ENCODE measurements around the gene GRIK3.

The GRIK3 gene

DNA sequence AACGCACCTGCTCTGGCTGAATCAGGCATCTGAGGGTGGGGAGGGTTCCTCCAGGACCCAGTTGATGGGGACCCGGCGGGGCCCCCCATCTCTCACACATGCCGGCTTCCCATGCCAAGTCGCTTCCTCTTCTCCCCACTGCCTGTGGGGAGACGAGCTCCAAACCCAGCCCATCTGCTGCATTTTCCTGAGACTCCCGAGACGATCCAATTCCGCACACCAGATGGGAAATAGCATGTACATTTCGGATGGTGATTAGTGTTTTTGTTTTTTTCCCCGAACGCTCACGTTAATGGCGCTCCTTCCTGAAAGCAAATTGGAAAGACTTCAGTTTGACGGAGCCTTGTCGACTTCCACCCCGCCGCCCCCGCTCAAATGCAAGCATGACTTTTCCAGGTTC lies 13.2 kb upstream of the GRIK3 start:
- ChIA-PET CTCF (no interaction called here), POLR2A (no interaction called here)
- Histone ChIP-seq H3K9me3 (ENCODE audit: control insufficient read depth, insufficient read depth, low read depth, low read length) (no peaks in the 10 kb centered on the region), H3K4me3 (ENCODE audit: low read depth, low read length) (no peak overlapping the region), H3K27ac (ENCODE audit: extremely low read depth, low read depth, low read length) (no peak overlapping the region), H3K36me3 (ENCODE audit: control insufficient read depth in 2 of 2, insufficient read depth in 1 of 2, low read length in 2 of 2) (no peaks in the 10 kb centered on the region), H3K4me1 (ENCODE audit: control insufficient read depth, insufficient read depth, low read length) (no peaks in the 10 kb centered on the region)
- no peak for TF ChIP-seq ZNF184 (tag by site-specific recombination; IDR thresholded peaks at IDR 0.05)
- TF ChIP-seq ZNF426 (tag by site-specific recombination; IDR thresholded peaks at IDR 0.05): no peak
- TF ChIP-seq, protein P1, sequence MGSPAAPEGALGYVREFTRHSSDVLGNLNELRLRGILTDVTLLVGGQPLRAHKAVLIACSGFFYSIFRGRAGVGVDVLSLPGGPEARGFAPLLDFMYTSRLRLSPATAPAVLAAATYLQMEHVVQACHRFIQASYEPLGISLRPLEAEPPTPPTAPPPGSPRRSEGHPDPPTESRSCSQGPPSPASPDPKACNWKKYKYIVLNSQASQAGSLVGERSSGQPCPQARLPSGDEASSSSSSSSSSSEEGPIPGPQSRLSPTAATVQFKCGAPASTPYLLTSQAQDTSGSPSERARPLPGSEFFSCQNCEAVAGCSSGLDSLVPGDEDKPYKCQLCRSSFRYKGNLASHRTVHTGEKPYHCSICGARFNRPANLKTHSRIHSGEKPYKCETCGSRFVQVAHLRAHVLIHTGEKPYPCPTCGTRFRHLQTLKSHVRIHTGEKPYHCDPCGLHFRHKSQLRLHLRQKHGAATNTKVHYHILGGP (tag by site-specific recombination; IDR thresholded peaks at IDR 0.05): no peak
- TF ChIP-seq, protein P2, sequence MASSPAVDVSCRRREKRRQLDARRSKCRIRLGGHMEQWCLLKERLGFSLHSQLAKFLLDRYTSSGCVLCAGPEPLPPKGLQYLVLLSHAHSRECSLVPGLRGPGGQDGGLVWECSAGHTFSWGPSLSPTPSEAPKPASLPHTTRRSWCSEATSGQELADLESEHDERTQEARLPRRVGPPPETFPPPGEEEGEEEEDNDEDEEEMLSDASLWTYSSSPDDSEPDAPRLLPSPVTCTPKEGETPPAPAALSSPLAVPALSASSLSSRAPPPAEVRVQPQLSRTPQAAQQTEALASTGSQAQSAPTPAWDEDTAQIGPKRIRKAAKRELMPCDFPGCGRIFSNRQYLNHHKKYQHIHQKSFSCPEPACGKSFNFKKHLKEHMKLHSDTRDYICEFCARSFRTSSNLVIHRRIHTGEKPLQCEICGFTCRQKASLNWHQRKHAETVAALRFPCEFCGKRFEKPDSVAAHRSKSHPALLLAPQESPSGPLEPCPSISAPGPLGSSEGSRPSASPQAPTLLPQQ (tag by site-specific recombination; IDR thresholded peaks at IDR 0.05): no peak
- no peak for TF ChIP-seq ZNF211 (tag by site-specific recombination; IDR thresholded peaks at IDR 0.05; ENCODE audit: low read depth)
- TF ChIP-seq, protein P3, sequence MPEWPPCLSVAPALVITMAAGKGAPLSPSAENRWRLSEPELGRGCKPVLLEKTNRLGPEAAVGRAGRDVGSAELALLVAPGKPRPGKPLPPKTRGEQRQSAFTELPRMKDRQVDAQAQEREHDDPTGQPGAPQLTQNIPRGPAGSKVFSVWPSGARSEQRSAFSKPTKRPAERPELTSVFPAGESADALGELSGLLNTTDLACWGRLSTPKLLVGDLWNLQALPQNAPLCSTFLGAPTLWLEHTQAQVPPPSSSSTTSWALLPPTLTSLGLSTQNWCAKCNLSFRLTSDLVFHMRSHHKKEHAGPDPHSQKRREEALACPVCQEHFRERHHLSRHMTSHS (tag by site-specific recombination; IDR thresholded peaks at IDR 0.05): no peak
- no peak for TF ChIP-seq ZNF837 (tag by site-specific recombination; IDR thresholded peaks at IDR 0.05)
- TF ChIP-seq, protein P4, sequence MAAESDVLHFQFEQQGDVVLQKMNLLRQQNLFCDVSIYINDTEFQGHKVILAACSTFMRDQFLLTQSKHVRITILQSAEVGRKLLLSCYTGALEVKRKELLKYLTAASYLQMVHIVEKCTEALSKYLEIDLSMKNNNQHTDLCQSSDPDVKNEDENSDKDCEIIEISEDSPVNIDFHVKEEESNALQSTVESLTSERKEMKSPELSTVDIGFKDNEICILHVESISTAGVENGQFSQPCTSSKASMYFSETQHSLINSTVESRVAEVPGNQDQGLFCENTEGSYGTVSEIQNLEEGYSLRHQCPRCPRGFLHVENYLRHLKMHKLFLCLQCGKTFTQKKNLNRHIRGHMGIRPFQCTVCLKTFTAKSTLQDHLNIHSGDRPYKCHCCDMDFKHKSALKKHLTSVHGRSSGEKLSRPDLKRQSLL (tag by site-specific recombination; IDR thresholded peaks at IDR 0.05): no peak
- TF ChIP-seq, protein P5, sequence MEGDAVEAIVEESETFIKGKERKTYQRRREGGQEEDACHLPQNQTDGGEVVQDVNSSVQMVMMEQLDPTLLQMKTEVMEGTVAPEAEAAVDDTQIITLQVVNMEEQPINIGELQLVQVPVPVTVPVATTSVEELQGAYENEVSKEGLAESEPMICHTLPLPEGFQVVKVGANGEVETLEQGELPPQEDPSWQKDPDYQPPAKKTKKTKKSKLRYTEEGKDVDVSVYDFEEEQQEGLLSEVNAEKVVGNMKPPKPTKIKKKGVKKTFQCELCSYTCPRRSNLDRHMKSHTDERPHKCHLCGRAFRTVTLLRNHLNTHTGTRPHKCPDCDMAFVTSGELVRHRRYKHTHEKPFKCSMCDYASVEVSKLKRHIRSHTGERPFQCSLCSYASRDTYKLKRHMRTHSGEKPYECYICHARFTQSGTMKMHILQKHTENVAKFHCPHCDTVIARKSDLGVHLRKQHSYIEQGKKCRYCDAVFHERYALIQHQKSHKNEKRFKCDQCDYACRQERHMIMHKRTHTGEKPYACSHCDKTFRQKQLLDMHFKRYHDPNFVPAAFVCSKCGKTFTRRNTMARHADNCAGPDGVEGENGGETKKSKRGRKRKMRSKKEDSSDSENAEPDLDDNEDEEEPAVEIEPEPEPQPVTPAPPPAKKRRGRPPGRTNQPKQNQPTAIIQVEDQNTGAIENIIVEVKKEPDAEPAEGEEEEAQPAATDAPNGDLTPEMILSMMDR (tag by site-specific recombination; IDR thresholded peaks at IDR 0.05): no peak
- no peak for TF ChIP-seq ZFP37 (tag by site-specific recombination; IDR thresholded peaks at IDR 0.05)
- no peak for TF ChIP-seq SP2 (tag by site-specific recombination; IDR thresholded peaks at IDR 0.05)
- TF ChIP-seq, protein P6, sequence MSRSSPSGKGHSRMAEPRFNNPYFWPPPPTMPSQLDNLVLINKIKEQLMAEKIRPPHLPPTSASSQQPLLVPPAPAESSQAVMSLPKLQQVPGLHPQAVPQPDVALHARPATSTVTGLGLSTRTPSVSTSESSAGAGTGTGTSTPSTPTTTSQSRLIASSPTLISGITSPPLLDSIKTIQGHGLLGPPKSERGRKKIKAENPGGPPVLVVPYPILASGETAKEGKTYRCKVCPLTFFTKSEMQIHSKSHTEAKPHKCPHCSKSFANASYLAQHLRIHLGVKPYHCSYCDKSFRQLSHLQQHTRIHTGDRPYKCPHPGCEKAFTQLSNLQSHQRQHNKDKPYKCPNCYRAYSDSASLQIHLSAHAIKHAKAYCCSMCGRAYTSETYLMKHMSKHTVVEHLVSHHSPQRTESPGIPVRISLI (tag by site-specific recombination; IDR thresholded peaks at IDR 0.05): no peak
- no peak for TF ChIP-seq ZSCAN23 (tag by site-specific recombination; IDR thresholded peaks at IDR 0.05)

DNA sequence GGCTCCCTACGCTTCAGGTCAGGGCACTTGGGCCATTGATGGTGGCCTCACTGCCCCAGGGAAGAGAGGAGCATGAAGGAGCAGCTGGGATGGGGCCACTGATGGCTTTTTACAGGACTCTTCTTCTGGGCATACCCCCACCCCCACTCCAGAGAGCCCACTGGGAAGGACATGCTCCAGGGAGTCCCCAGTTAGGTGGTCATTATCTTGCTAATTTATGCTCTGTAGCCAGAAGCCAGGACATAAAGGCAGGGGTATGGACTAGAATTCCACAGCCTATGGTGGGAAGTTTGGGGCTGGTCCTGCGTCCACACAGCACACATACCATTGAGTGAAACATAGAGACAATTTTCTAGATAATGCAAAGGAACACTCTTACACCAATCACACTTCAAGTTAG lies 8.8 kb upstream of the GRIK3 start:
- ChIA-PET CTCF (no interaction called here), POLR2A (no interaction called here)
- no peaks in the 10 kb centered on the region for H3K36me3 ChIP-seq (ENCODE audit: control insufficient read depth in 2 of 2, insufficient read depth in 1 of 2, low read length in 2 of 2)
- no peaks in the 10 kb centered on the region for H3K9me3 ChIP-seq (ENCODE audit: control insufficient read depth, insufficient read depth, low read depth, low read length)
- TF ChIP-seq ZNF311 (tag by site-specific recombination; IDR thresholded peaks at IDR 0.05; ENCODE audit: borderline replicate concordance) (no peak), ZNF560 (tag by site-specific recombination; IDR thresholded peaks at IDR 0.05; ENCODE audit: borderline replicate concordance) (no peak), ZNF138 (tag by site-specific recombination; IDR thresholded peaks at IDR 0.05; ENCODE audit: borderline replicate concordance) (no peak), ZXDB (tag by site-specific recombination; IDR thresholded peaks at IDR 0.05) (no peak), ZNF155 (tag by site-specific recombination; IDR thresholded peaks at IDR 0.05) (no peak), ZNF335 (tag by site-specific recombination; conservative IDR thresholded peaks at IDR 0.05) (no peak), ZNF121 (tag by site-specific recombination; IDR thresholded peaks at IDR 0.05) (no peak), ZFP3 (tag by site-specific recombination; IDR thresholded peaks at IDR 0.05; ENCODE audit: low read depth) (no peak), EGR2 (tag by site-specific recombination; IDR thresholded peaks at IDR 0.05; ENCODE audit: low read depth) (no peak), PRDM1 (tag by site-specific recombination; IDR thresholded peaks at IDR 0.05) (no peak), ZNF214 (tag by site-specific recombination; IDR thresholded peaks at IDR 0.05; ENCODE audit: borderline replicate concordance) (no peak)
- TF ChIP-seq, protein P7, sequence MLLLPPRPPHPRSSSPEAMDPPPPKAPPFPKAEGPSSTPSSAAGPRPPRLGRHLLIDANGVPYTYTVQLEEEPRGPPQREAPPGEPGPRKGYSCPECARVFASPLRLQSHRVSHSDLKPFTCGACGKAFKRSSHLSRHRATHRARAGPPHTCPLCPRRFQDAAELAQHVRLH (tag by site-specific recombination; IDR thresholded peaks at IDR 0.05): no peak
- H3K4me3 ChIP-seq (ENCODE audit: low read depth, low read length): no peak overlapping the region
- no peaks in the 10 kb centered on the region for H3K4me1 ChIP-seq (ENCODE audit: control insufficient read depth, insufficient read depth, low read length)
- no peak overlapping the region for H3K27ac ChIP-seq (ENCODE audit: extremely low read depth, low read depth, low read length)
